GM21390 (cell line): ENCODE data around the gene CDRT4.

Experiments
- ATAC-seq: cut with Tn5 transposase; IDR thresholded peaks from one replicate; pipeline ENCODE4 v1.9.1; 2021; ENCODE audit not compliant: unreplicated experiment

The CDRT4 gene

DNA sequence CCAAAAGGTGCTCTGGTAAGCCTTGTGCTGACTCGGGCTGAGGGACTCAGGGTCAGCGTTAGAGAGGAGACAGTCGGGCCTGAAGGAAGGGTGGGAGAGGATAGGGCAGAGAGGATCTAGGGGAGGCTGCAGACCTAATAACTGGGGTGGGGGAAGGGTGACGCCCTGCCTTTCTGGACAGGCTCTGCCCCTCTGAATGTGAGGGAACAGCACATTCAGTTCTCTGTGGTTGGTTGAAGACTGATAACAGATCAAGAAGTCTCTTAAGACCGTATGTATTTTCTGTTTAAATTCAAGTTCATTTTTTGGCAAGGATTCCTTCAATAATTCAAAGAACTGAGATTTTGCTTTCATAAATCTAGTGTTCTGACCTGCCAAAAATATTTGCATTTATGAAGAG lies 69.8 kb downstream of the CDRT4 start:
- ATAC-seq, result no peak

DNA sequence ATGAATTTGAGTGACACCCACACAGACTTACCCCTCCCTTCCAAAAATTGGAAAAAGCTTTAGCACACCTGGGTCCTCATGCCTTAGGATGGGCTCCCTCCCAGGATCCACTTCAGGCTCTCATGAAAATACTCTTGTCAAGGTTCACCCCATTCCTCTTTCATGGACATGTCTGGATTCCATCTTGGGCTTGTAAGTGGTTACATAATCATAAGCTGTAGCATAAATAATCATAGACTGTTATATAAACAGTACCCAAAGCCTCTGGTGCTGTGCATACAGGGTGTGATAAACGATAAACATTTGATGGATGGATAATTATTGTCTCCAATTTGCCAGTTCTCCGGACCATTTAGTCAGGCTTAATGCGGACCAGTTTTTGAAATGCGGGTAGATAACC lies 72.3 kb downstream of the CDRT4 start:
- ATAC-seq, result no peak

DNA sequence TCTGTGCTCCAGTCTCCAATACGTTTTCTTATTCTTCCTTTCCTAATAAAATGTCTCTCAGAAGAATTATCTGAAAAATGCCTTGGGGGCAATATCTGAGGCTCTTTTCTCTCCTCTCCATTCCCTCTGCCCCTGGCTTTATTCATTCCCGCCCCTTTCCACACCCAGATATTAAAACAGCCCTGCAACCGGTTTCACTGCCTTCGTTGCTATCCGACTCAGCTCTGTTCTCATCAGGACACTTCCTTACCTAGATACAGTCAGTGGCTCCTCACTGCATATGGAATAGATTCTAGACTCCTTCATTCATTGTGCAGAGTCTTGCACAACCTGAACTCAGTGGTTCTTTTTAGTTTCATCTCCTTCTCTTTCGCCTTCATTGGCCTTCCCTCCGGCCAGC lies 74.0 kb downstream of the CDRT4 start:
- ATAC-seq, result no peak

DNA sequence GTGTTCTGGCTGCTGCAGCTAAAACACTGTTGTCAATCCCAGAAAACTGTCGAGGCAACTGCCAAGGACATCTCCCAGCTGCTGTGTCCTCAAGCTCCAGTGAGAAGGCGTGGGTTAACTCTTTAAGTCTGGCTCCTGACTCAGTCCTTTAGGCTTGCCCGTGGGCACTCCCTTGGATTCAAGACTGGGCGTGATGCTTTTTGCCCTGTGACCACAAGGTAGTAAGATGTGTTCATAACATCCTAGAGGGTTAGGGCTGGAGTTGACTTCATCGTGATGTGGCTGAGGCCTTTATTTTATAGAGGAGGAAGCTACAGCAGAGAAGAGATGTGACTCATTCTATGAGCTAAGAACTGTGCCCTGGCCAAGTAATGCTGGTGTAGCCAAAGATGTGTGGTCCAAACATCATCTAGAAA lies 75.1 kb downstream of the CDRT4 start:
- ATAC-seq, result no peak

DNA sequence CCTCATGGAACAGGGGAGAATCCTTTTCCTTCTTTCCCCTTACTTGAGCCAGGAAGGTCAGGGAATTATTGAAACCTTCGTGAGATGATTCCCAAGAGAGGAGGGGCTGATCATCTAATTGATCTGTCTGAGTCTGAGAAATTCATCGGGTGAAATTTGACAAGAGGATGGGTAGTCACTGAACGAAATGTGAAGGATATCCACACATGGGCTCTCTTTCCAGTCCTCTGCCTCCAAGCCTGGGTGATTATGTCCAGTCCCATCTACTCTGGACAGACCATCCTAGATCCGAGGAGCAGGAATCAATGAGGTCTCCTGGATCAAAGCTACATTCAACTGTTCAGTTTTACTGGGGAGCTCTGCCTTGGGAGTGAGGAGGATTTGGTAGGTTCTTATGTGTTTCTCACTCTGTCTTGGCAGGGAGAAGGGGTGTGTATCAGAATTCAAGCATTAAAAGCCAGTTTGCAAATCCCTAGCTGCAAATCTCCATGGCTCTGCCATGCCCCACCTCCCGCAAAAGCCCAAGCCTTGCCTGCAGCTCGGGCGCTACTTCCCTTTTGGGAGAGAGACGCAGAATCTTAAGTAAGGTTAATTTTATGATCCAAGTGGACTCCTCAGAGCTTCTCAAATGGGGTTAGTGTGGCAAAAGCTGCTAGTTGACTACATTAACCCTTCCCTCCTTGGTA lies 78.9 kb downstream of the CDRT4 start:
- ATAC-seq, result no peak

DNA sequence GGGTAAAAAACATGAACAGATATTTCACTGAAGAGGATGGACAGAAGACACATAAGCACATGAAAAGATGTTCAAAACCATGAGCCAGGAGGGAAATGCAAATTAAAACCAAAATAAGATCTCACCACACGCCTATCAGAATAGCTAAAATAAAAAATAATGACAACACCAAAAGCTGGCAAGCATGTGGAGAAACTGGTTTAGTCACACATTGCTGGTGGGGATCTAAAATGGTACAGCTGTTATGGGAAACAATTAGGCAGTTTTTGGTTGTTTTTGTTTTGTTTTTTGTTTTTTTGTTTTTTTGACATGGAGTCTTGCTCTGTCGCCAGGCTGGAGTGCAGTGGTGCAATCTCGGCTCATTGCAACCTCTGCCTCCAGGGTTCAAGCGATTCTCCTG lies 81.3 kb downstream of the CDRT4 start:
- ATAC-seq, result no peak
